Transverse colon (tissue), 4 donors: Measurements from ENCODE around the gene SARS2.

Experiments used
- POLR2A ChIP-seq: fragments of 450-650 bp; IDR thresholded peaks from one replicate; pipeline ENCODE4 v1.6.1; 2016; ENCODE audit warnings: antibody characterized with exemption, mild to moderate bottlenecking, moderate library complexity
- POLR2AphosphoS5 ChIP-seq, 3 donors: sonication (generic); formaldehyde crosslinking; IDR thresholded peaks; one replicate each; pipeline ENCODE4 v1.6.1; 2016; ENCODE audit warnings: antibody characterized with exemption in 3 of 3
- TF ChIP-seq, protein P1 (sequence below), 5 experiments: fragments of 200-600 bp in 3 of 5; fragments of 450-650 bp in 2 of 5; sonication (generic) in 3 of 5; IDR thresholded peaks; 1 replicate in 2 of 5; 2 replicates in 3 of 5; pipeline ENCODE4 v1.5.1; 2016 to 2017; ENCODE audit warnings: antibody characterized with exemption in 5 of 5, inconsistent platforms in 3 of 5, mild to moderate bottlenecking in 2 of 5, moderate library complexity in 1 of 5

DNA sequence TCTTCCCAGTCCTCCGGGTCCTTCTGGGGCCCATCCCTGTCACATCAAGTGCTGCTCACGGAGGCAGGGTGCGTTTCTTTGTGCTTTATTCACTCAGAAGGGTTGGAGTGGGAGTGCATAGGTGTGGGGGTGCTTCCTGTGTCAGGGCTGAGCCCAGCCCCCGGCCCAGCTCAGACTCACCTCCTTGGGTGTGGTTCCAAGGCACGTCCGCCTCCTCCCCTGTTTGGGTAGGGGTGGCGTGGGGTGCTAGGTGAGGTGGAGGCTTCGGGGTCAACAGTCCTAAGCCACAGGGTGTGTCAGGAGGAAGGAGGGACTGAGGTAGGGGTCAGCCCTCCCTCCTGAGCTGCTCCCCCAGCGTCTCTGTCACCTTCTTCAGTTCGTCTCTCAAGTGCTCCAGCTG, 21.7 kb downstream of the SARS2 start:
- TF ChIP-seq POLR2AphosphoS5 (IDR thresholded peaks at IDR 0.05) = no peak
- no peak for TF ChIP-seq POLR2A
- TF ChIP-seq, protein P1, sequence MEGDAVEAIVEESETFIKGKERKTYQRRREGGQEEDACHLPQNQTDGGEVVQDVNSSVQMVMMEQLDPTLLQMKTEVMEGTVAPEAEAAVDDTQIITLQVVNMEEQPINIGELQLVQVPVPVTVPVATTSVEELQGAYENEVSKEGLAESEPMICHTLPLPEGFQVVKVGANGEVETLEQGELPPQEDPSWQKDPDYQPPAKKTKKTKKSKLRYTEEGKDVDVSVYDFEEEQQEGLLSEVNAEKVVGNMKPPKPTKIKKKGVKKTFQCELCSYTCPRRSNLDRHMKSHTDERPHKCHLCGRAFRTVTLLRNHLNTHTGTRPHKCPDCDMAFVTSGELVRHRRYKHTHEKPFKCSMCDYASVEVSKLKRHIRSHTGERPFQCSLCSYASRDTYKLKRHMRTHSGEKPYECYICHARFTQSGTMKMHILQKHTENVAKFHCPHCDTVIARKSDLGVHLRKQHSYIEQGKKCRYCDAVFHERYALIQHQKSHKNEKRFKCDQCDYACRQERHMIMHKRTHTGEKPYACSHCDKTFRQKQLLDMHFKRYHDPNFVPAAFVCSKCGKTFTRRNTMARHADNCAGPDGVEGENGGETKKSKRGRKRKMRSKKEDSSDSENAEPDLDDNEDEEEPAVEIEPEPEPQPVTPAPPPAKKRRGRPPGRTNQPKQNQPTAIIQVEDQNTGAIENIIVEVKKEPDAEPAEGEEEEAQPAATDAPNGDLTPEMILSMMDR (IDR thresholded peaks at IDR 0.05) = no peak
